MV-4-11 (cell line): ENCODE measurements around the gene BOLA2B.
"Not testable (repeated sequence)": the region's sequence is repeated elsewhere in the genome, so short reads cannot be mapped to it uniquely, and the experiment has no call there.

ENCODE experiments used
- DNase-seq: peaks from one replicate; lab custom pipeline; 2025; lab: John Stamatoyannopoulos, UW

Gene BOLA2B

DNA sequence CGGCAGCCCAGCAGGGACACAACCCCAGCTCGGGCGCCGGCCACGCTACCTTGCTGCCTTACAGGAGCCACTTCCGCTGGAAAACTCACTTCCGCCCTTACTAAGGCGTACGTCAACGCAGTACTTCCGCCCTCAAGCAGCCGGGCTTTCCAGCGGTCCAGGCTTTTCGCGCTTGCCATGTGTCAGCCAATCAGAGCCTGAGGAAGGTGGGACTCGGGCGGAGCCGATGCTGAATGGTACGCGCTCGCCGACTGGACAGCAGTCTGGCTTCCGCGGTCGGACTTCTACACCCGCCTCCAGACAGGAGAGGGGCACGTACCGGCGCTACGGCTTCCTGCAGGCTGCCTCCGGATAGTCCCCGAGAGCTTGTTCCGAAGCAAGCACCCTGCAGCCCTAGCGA, at the start of gene BOLA2B, which contains the start of gene SLX1A:
Gene BOLA2B (minus strand): TSS at position 52 of the 400 bp plus-strand sequence. CDS start 71 bp downstream, outside the sequence.
Gene SLX1A (plus strand): TSS at position 261 of the 400 bp plus-strand sequence. CDS start 210 bp downstream, outside the sequence.
- not testable (repeated sequence) for DNase-seq

DNA sequence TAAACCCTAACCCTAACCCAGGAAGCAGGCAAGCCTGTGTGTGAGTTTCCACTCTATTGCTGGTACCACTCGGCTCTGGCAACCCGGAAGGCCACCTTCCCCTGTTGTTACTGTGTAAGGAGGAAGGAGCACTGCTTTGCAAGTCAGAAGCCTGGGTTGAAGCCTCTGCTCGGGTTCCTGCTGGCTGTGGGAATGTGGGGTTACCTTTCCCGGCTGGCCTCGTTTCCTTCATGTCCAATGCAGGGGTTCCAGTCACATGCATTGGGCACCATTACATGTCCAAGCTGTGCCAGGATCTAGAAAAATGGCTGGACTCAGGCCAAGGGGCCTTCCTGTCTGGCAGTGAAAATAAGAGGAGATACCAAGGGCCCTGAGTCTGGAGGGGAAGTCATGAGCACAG, 23.6 kb upstream of the BOLA2B start:
- not testable (repeated sequence) for DNase-seq

DNA sequence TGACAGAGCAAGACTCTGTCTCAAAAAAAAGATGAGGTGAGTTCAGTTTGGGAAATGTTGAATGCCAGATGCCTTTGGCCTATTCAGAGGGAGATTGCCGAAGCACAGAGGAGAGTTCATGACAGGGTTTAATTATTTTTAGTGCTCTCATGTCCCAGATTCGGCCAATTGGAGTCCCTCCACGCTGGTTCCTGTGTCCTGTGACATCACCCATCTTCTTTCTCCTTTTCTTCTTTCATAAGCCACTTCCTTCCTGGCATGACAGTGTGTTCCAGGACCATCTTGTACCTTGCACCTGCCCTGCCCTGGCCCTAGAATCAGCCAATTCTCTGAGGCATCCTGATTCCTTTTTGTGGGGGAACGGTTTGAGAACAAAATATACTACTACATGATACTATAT, 17.9 kb upstream of the BOLA2B start:
- not testable (repeated sequence) for DNase-seq

DNA sequence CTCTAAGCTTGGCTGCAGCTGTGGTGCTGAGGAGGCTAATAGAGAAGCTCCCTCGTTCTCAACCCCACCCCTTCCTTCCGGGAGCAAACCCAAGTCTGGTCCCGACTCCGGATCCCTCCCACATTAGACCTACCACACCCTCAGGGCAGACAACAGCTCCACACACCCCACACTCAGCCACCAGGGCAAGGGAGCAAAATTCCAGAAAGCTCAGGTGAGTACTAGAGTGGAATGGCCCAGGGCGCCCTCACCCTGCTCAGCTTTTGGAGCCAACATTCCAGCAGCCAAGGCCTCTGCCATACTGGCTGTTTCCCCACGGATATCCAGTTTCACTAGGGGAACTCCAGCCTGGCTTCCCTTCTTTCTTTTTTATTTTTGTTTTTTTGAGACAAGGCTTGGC, 15.6 kb upstream of the BOLA2B start:
- DNase-seq, result not testable (repeated sequence)

DNA sequence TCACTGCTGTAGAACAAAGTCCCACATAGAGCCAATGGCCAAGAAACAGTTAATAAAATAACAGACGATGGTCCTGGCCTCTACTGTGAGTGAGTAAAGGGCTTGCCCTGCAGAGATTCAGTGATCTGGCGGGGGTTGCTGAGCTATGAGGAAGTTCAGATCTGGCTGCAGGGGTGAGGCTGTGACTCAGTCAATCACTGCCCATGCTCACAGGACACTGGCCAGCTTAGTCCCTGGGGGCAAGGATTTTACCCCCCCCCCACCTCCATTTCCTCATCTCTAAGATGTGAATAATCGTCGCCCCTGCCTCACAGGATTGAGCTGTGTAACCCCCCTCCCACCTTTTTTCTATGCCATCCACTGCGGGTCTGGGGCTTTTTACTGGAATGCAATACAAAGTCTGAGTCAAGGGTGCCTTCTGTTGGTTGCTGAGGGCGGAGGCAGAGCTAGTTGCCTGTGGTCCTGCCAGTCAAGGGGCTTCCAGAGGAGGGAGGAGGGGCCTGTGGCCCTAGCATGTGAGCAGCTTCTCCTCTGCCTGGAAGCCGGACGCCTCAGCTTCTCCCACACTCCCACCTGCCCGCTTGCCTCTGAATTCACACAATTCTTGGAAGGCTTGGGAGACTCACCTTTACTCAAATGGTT, 13.7 kb upstream of the BOLA2B start:
- not testable (repeated sequence) for DNase-seq

DNA sequence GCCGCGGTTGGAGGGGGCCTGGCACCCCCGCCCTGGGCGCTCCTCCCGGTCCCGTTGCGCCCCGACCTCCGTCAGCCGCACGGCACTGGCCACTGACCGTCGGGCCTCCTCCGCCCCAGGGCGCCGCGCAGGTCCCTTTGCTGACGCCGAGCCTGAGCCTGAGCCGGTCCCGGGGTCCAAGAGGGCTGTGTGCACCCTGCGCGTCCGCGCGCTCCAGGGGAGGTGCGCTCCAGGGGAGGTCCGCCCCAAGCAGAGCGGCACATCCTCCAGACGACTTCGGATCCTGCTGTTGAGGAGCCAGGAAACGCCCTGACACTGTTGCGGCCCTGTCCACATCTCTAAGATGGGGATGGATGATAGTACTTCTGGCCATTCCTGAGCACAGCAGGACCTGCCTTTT, 12.8 kb upstream of the BOLA2B start:
- DNase-seq, result not testable (repeated sequence)

DNA sequence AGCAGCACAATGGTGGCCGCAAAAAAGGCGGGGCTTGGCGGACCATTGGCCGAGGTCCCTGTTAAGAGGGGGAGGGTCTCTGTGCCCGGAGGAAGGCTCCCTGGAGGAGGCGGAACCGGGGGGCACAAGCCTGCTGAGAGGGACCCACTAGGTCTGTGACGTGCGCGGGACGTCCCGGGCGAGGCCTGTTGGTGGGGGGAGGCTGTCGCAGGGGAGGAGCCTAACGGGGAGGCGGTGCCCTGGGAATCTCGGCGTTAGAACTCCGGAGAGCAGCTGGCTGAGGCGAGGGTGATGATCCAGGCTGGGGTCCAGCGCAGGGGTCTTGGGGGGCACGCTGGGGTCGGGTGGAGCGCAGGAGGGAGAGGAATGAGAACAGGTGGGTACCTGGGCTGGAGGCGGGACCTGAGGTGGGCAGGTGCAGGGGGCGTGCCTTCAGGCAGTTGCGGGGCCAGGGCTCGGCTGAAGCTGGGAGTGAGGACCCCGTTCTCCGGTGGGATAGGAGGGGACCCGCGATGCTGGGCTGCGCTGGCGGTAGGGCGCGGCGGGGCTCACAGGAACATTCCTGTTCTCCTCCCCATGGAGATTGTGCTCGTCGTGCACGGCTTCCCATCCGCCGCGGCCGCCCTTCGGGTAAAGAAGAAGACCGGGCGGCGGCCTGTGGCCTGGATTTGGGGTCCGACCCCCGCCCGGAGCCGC, 12.2 kb upstream of the BOLA2B start:
- not testable (repeated sequence) for DNase-seq

DNA sequence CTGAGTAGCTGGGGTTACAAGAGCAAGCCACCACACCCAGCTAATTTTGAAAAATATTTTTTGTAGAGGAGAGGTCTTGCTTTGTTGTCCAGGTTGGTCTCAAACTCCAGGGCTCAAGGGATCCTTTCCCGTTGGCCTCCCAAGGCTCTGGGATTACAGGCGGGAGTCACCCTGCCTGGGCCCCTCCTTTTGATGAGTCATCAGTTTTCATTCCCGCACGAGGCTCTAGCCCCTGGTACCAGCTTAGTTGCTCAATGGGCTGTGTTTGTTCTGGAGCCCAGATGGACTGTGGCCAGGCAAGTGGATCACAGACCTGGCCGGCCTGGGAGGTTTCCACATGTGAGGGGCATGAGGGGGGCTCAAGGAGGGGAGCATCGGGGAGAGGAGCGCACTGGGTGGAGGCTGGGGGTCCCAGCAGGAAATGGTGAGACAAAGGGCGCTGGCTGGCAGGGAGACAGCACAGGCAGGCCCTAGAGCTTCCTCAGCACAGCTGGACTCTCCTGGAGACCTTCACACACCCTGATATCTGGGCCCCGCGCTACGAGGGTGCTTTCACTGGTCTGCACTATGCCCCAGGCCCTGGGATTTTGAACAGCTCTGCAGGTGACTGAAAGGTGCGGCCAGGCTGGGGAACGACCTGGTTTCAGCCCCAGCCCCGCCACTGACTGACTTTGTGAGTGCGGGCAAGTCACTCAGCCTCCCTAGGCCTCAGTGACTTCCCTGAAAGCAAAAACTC, 6.3 kb upstream of the BOLA2B start:
- DNase-seq, result not testable (repeated sequence)

DNA sequence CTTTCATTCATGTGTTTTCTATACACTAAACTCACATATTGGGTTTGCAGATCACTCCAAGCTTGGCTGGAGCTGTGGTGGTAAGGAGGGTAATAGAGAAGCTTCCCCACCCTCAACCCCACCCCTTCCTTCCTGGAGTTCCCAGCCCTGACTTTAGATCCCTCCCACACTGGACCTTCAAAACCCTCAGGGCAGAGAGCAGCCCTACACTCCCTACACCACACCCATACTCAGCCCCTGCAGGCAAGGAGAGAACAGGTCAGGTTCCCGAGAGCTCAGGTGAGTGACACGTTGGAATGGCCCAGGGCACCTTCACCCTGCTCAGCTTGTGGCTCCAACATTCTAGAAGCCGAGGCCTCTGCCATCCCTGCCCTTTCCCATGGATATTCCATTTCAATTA, 5.6 kb upstream of the BOLA2B start, which contains the start of gene SULT1A3:
Gene SULT1A3 (plus strand): TSS at position 207 of the 400 bp plus-strand sequence. CDS start 1,474 bp downstream, outside the sequence.
- not testable (repeated sequence) for DNase-seq

DNA sequence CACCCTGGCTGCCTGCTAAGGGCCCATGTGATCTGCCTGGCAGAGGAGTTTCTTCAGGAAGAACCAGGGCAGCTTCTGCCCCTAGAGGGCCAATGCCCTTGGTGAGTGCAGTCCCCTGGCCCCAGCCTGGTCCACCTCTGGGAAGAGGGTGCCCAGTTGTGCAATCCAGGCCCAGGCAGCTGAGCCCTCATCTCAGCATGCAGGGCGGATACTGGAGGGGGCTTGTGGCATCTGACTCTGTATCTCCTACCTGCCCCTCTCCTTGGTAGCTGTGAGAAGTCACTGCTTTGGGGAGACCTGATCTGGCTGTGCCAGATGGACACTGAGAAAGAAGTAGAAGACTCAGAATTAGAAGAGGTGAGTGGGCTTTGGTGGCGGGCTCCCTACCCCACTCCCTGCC, 3.5 kb upstream of the BOLA2B start:
- not testable (repeated sequence) for DNase-seq

DNA sequence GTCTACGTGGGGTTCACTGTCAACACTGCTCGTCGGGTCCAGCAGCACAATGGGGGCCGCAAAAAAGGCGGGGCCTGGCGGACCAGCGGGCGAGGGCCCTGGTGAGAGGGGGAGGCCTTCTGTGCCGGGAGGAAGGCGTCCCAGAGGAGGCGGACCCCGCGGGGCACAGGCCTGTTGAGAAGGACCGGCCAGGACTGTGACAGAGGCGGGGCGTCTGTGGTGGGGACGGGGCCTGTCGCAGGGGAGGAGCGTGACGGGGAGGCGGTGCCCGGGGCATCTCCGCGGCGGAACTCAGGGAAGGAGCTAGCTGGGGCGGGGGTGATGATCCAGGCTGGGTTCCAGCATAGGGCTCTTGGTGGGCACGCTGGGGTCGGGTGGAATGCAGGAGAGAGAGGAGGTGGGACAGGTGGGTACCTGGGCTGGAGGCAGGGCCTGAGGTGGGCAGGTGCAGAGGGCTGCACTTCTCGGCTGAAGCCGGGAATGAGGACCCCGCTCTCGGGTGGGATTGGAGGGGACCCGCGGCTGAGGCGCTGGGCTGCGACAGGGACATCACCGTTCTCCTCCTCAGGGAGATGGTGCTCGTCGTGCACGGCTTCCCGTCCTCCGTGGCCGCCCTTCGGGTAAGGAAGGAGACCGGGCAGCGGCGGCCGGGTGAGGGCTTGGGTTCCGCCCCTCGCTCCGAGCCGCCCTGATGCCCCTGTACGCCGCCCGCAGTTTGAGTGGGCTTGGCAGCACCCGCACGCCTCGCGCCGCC, 883 bp upstream of the BOLA2B start:
- not testable (repeated sequence) for DNase-seq

DNA sequence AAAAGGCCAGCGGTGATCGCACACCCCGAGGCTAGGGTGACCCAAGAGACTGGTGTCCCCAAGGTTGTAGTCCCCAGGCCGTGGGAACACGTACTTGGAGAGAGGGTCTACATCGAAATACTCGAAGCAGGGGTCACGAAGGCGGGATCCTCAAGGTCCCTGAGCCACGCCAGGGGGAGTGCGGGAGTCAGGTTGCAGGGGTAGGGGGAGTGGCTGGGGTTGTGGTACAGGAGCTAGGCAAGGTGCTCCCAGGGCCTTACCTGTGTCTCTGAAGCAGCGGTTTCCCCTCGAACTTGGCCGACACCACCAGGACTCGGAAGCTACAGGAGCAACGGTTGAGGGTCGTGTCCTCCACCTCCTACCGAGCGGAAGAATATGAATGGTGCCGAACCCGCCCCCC, 368 bp downstream of the BOLA2B start:
- not testable (repeated sequence) for DNase-seq

DNA sequence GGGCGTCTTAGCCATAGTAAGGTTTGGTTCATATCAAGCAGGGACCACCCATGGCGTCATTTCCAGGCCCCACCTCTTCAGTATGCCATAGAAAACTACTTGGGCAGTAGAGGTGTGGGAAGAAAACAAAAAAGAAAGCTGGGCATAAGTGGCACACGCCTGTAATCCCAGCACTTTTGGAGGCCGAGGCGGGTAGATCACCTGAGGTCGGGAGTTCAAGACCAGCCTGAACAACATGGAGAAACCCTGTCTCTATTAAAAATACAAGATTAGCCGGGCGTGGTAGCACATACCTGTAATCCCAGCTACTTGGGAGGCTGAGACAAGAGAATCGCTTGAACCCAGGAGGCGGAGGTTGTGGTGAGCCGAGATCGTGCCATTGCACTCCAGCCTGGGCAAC, 2.3 kb downstream of the BOLA2B start:
- not testable (repeated sequence) for DNase-seq

DNA sequence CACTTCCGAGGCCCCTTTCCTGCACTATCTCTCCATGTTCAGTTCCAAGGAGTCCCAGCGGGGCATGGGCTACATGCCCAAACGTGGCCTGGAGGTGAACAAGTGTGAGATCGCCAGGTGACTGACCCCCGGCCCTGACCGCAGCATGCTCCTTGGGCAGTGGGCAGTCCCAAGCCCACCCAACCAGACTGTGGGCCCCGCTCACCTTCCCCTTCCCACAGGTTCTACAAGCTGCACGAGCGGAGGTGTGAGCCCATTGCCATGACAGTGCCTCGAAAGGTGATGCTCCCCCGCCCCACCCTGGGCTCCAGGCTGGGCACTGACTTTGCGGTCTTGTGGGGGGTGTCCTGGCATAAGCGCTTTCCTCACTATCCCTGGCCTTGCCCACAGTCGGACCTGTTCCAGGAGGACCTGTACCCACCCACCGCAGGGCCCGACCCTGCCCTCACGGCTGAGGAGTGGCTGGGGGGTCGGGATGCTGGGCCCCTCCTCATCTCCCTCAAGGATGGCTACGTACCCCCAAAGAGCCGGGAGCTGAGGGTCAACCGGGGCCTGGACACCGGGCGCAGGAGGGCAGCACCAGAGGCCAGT, 5.4 kb downstream of the BOLA2B start:
- DNase-seq, result no peak

DNA sequence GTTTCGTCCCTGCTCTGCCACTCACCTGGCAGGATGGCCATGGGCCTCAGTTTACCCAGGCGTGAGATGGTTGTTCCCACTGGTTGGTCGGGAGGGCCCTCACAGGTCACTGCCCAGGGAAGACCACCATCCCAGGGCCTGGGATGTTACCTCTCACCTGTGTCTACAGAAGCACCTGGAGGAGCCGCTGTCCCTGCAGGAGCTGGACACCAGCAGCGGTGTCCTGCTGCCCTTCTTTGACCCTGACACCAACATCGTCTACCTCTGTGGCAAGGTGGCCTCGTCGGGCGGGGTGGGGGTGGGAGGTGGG, 6.0 kb downstream of the BOLA2B start:
- no peak for DNase-seq

DNA sequence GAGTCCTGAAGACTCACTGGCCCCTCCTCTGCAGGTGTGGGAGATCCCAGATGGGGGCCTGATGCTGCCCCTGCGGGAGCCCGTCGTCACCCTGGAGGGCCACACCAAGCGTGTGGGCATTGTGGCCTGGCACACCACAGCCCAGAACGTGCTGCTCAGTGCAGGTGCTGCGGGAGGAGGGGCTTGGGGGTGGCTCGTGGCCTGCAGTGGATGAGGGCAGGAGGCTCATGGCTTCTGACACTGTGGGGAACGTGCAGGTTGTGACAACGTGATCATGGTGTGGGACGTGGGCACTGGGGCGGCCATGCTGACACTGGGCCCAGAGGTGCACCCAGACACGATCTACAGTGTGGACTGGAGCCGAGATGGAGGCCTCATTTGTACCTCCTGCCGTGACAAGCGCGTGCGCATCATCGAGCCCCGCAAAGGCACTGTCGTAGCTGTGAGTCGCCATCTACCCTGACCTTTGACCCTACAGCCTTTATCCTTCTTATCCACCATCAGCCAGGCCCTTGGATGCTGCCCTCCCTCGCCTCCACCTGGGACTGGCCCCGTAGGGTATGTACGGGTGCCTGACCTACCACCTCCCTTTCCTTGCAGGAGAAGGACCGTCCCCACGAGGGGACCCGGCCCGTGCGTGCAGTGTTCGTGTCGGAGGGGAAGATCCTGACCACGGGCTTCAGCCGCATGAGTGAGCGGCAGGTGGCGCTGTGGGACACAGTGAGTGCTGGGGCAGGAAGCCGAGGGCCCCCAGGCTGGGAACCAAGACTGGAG, 6.5 kb downstream of the BOLA2B start:
- DNase-seq, result peak; percentile 60

DNA sequence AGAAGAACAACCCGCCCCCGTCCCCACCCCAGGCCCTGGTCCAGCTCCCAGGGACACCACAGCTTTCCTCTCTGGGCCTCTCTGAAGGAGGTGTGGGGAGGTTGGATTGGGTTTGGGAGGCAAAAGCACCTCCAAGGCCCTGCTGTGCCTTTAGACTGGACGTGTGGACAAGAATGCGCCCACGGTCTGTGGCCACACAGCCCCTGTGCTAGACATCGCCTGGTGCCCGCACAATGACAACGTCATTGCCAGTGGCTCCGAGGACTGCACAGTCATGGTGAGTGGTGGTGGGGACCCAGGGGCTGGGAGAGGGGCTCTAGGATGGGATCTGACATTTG, 7.1 kb downstream of the BOLA2B start:
- no peak for DNase-seq

DNA sequence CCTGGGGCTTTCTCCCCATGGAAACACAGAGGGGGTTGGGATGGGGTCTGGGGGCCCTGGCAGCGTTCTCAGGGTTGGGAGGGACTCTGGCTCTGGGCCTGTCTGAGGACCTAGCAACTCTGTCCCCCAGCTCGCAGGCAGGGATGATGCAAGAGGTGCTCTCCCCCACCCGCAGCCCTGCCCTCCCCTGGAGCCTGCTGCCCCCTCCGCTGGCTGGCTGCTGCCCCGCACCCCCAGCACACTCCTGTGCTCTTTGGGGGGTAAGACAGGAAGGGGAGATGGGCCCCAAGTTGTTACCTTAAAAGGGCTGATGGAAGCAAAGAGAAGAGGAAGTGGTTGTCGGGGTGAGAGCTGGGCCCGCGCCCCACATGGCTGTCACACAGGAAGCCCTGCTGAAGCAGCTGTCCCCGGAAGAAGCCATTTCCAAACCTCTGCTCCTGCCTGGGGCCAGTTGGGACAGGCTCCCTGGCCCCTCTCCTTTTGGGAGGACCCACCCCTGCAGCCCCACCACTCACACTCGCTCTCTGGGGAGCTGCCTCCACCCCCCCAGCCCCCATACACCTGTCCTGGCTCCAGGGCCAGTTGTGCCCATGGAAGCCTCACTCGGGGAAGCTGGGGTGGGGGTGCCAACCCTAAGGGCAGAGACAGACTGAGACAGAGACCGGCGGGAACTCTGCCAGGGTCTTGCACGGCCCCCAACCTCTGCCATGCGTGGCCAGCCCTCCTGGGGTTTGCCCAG, 7.6 kb downstream of the BOLA2B start:
- peak; percentile 96 for DNase-seq

DNA sequence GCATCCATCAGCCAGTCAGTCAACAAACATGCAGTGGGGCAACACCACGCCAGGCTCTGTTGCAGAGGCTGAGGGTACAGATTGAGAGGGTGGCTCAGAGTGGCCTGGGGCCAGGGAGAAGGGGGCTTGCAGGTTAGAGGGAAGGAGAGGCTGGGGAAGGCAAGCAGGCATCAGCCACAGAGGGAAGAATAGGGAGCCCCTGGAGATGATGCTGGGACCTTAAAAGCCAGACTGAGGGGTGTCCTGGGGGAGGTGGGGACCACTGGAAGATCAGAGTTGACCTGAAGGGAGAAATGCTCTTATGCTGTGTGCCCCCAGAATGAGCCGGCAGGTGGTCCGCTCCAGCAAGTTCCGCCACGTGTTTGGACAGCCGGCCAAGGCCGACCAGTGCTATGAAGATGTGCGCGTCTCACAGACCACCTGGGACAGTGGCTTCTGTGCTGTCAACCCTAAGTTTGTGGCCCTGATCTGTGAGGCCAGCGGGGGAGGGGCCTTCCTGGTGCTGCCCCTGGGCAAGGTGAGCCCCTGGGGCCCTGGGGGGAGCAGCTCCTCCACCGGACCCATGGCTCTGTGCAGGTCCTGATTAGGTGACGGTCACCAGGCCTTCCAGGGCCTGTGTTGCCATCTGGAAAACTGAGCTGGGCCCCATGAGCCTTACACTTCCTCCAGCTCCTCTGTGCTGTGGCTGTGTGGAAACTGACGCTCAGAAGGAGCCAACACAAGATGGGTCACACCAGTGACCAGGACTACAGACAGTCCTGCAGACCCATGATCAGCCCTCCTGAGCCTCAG, 8.4 kb downstream of the BOLA2B start:
- peak; percentile 70 for DNase-seq
